GM23338 (cell line): ENCODE measurements around the gene SLC6A1. TPM values are rescaled to one million over a fixed set of nuclear protein-coding genes. Genes with fewer than 3 reads are reported as not detected.

Experiments used
- ATAC-seq: fragments of 200-7000 bp; cut with Tn5 transposase; 3 replicates; pipeline ENCODE4 v1.9.1; 2020
- DNase-seq: peaks from one replicate; pipeline ENCODE4 v3.0.0-alpha.2; 2015; ENCODE audit warnings: low spot score
- H2AFZ ChIP-seq: fragments of 200-600 bp; sonication (generic); 2 replicates; pipeline ENCODE4 v1.8.0; 2016; ENCODE audit warnings: antibody characterized with exemption, mild to moderate bottlenecking, moderate library complexity
- H3F3A ChIP-seq: fragments of 200-600 bp; sonication (generic); replicated peaks from 2 replicates; pipeline ENCODE4 v1.8.0; 2017; ENCODE audit warnings: antibody characterized with exemption, mixed run types, low read depth
- H3K27ac ChIP-seq: fragments of 200-600 bp; sonication (generic); 2 replicates; pipeline ENCODE4 v1.6.1; 2016; ENCODE audit warnings: low read depth
- H3K27me3 ChIP-seq: fragments of 200-600 bp; sonication (generic); 2 replicates; pipeline ENCODE4 v1.8.0; 2016; ENCODE audit warnings: mild to moderate bottlenecking, mixed run types, moderate library complexity; ENCODE audit not compliant: insufficient read depth
- H3K36me3 ChIP-seq: fragments of 200-600 bp; sonication (generic); 2 replicates; pipeline ENCODE4 v1.8.0; 2016; ENCODE audit warnings: mild to moderate bottlenecking; ENCODE audit not compliant: insufficient read depth
- H3K4me1 ChIP-seq: fragments of 200-600 bp; sonication (generic); 2 replicates; pipeline ENCODE4 v1.8.0; 2016; ENCODE audit warnings: mild to moderate bottlenecking, moderate library complexity; ENCODE audit not compliant: insufficient read depth
- H3K4me2 ChIP-seq: fragments of 200-600 bp; sonication (generic); 2 replicates; pipeline ENCODE4 v1.7.1; 2017; ENCODE audit warnings: mixed run types
- H3K4me3 ChIP-seq: fragments of 200-600 bp; sonication (generic); 2 replicates; pipeline ENCODE4 v1.6.1; 2016; ENCODE audit warnings: mixed run types
- H3K79me2 ChIP-seq: fragments of 200-600 bp; sonication (generic); replicated peaks from 2 replicates; pipeline ENCODE4 v1.8.0; 2017; ENCODE audit warnings: mild to moderate bottlenecking; ENCODE audit not compliant: insufficient read depth
- H3K9me2 ChIP-seq: fragments of 200-600 bp; sonication (generic); 2 replicates; pipeline ENCODE4 v1.8.0; 2017; ENCODE audit not compliant: insufficient read depth
- H4K20me1 ChIP-seq: fragments of 200-600 bp; sonication (generic); replicated peaks from 2 replicates; pipeline ENCODE4 v1.8.0; 2017; ENCODE audit warnings: mild to moderate bottlenecking; ENCODE audit not compliant: insufficient read depth
- H3K27ac Mint-ChIP-seq: 2 replicates; pipeline ENCODE4 v1.8.0; 2020; ENCODE audit warnings: inconsistent platforms, mild to moderate bottlenecking, moderate library complexity, mixed read lengths
- H3K27me3 Mint-ChIP-seq: 3 replicates; pipeline ENCODE4 v1.8.0; 2022; ENCODE audit warnings: low read depth, mild to moderate bottlenecking, moderate library complexity, mixed read lengths, inconsistent platforms; ENCODE audit not compliant: insufficient read depth, poor library complexity
- H3K36me3 Mint-ChIP-seq: 3 replicates; pipeline ENCODE4 v1.8.0; 2021; ENCODE audit warnings: low read depth, mild to moderate bottlenecking, inconsistent platforms, moderate library complexity, mixed read lengths
- H3K4me1 Mint-ChIP-seq: 3 replicates; pipeline ENCODE4 v1.8.0; 2020; ENCODE audit warnings: mild to moderate bottlenecking, inconsistent platforms, mixed read lengths
- H3K4me3 Mint-ChIP-seq: 3 replicates; pipeline ENCODE4 v1.8.0; 2021; ENCODE audit warnings: moderate library complexity, mild to moderate bottlenecking, inconsistent platforms, mixed read lengths
- H3K9me3 Mint-ChIP-seq: 3 replicates; pipeline ENCODE4 v1.8.0; 2020; ENCODE audit warnings: moderate library complexity, mild to moderate bottlenecking, inconsistent platforms, mixed read lengths
- JUNB ChIP-seq: IDR thresholded peaks from one replicate; pipeline ENCODE4 v1.6.1; 2016; ENCODE audit warnings: antibody characterized with exemption; ENCODE audit not compliant: unreplicated experiment
- NANOG ChIP-seq: IDR thresholded peaks from 2 replicates; pipeline ENCODE4 v1.6.1; 2016; ENCODE audit warnings: antibody characterized with exemption, borderline replicate concordance
- STAT1 ChIP-seq: IDR thresholded peaks from one replicate; pipeline ENCODE4 v1.6.1; 2016; ENCODE audit warnings: antibody characterized with exemption; ENCODE audit not compliant: unreplicated experiment
- ZNF114 ChIP-seq: fragments of 250-450 bp; sonication (Bioruptor Pico); IDR thresholded peaks from 2 replicates; pipeline ENCODE4 v1.5.0; 2020; ENCODE audit warnings: mild to moderate bottlenecking, moderate library complexity
- polyA plus RNA-seq: library from polyadenylated mRNA; unstranded; fragments of >200 nt; fragmentation: Nextera tagmentation; extraction: Ambion mirVana; gene quantifications from 2 replicates; pipeline ENCODE4 v1.2.1, GENCODE V29; 2016
- total RNA-seq: library from RNA; depleted of rRNA; stranded (reverse); fragments of >200 nt; shearing (Covaris generic); gene quantifications from 2 replicates; pipeline ENCODE4 v1.2.3, GENCODE V29; 2014
- TF ChIP-seq, protein P1 (sequence below): fragments of 250-450 bp; sonication (Bioruptor Pico); IDR thresholded peaks from 2 replicates; pipeline ENCODE4 v1.5.0; 2020; ENCODE audit warnings: mild to moderate bottlenecking, moderate library complexity
- TF ChIP-seq, protein P2 (sequence below): IDR thresholded peaks from one replicate; pipeline ENCODE4 v1.6.1; 2018; ENCODE audit warnings: antibody characterized with exemption; ENCODE audit not compliant: unreplicated experiment

The SLC6A1 gene
- total and polyA plus RNA-seq, 2 experiments from 2014 or later, result 0.16 to 0.28 TPM

DNA sequence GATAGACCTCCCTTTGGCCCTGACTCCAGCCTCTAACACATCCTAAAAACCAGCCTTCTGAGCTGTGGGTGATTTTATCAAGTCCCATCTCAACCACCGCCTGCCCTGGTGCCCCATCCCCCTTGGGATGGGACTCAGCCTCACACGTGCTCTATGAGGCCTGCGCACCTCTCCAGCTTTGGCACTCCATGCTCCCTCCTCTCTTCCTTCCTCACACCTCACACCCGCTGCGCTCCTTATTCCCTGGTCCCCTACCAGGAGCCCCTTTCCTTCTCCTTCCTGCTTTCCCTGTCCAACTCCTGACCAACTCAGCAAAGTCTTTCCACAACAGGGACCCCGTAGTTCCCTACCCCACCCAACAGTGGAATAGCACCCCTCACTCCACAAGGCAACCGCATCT lies 18.4 kb upstream of the SLC6A1 start (continued):
- TF ChIP-seq STAT1 (no peak), ZNF114 (CRISPR knock-in tag) (no peak)
- TF ChIP-seq, protein P1, sequence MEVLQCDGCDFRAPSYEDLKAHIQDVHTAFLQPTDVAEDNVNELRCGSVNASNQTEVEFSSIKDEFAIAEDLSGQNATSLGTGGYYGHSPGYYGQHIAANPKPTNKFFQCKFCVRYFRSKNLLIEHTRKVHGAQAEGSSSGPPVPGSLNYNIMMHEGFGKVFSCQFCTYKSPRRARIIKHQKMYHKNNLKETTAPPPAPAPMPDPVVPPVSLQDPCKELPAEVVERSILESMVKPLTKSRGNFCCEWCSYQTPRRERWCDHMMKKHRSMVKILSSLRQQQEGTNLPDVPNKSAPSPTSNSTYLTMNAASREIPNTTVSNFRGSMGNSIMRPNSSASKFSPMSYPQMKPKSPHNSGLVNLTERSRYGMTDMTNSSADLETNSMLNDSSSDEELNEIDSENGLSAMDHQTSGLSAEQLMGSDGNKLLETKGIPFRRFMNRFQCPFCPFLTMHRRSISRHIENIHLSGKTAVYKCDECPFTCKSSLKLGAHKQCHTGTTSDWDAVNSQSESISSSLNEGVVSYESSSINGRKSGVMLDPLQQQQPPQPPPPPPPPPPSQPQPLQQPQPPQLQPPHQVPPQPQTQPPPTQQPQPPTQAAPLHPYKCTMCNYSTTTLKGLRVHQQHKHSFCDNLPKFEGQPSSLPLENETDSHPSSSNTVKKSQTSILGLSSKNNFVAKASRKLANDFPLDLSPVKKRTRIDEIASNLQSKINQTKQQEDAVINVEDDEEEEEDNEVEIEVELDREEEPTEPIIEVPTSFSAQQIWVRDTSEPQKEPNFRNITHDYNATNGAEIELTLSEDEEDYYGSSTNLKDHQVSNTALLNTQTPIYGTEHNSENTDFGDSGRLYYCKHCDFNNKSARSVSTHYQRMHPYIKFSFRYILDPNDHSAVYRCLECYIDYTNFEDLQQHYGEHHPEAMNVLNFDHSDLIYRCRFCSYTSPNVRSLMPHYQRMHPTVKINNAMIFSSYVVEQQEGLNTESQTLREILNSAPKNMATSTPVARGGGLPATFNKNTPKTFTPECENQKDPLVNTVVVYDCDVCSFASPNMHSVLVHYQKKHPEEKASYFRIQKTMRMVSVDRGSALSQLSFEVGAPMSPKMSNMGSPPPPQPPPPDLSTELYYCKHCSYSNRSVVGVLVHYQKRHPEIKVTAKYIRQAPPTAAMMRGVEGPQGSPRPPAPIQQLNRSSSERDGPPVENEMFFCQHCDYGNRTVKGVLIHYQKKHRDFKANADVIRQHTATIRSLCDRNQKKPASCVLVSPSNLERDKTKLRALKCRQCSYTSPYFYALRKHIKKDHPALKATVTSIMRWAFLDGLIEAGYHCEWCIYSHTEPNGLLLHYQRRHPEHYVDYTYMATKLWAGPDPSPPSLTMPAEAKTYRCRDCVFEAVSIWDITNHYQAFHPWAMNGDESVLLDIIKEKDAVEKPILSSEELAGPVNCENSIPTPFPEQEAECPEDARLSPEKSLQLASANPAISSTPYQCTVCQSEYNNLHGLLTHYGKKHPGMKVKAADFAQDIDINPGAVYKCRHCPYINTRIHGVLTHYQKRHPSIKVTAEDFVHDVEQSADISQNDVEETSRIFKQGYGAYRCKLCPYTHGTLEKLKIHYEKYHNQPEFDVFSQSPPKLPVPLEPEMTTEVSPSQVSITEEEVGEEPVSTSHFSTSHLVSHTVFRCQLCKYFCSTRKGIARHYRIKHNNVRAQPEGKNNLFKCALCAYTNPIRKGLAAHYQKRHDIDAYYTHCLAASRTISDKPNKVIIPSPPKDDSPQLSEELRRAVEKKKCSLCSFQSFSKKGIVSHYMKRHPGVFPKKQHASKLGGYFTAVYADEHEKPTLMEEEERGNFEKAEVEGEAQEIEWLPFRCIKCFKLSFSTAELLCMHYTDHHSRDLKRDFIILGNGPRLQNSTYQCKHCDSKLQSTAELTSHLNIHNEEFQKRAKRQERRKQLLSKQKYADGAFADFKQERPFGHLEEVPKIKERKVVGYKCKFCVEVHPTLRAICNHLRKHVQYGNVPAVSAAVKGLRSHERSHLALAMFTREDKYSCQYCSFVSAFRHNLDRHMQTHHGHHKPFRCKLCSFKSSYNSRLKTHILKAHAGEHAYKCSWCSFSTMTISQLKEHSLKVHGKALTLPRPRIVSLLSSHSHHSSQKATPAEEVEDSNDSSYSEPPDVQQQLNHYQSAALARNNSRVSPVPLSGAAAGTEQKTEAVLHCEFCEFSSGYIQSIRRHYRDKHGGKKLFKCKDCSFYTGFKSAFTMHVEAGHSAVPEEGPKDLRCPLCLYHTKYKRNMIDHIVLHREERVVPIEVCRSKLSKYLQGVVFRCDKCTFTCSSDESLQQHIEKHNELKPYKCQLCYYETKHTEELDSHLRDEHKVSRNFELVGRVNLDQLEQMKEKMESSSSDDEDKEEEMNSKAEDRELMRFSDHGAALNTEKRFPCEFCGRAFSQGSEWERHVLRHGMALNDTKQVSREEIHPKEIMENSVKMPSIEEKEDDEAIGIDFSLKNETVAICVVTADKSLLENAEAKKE (CRISPR knock-in tag), result no peak

DNA sequence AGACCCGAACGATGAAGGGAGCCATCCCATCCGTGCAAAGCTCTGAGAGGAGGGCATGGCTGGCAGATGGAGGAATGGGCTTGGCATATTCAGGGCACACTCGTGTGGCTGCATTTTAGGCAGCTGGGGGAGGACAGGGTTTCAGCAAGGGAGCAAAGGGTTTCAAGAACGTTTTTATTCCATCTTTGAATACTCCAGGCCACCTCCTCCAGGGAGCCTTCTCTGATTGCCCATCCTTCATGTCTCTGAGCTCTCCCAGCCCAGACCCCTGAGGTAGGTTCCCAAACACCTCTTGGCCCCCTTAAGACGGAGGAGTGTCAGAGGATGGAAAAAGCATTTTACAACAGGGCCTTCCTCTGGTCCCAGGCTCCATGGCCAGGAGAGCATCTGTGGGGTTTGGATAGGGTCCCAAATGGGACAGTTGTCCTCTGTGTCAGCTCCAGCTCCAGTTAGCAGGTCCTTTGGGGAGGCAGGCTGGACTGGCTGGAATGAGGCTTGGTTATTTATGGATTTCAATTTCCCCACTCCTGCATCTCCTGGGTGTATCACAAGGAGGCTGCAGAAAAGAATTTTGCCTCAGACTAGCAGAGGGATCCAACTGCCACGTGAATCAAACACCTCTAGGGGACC lies 17.7 kb upstream of the SLC6A1 start:
- H2AFZ ChIP-seq, result no peak overlapping the region
- H3K9me3 Mint-ChIP-seq, result no peaks in the 10 kb centered on the region
- H3K4me1 Mint-ChIP-seq, result peaks cover 34% of the 10 kb centered on the region
- no peaks in the 10 kb centered on the region for H3K79me2 ChIP-seq
- no peak overlapping the region for H3K4me3 ChIP-seq
- DNase-seq (no peak), ATAC-seq (no peak)
- peaks cover 13% of the 10 kb centered on the region for H3K4me1 ChIP-seq
- H3K27me3 ChIP-seq, result no peaks in the 10 kb centered on the region
- no peaks in the 10 kb centered on the region for H3K36me3 ChIP-seq
- H4K20me1 ChIP-seq, result no peaks in the 10 kb centered on the region
- no peak overlapping the region for H3K27ac Mint-ChIP-seq
- H3K27ac ChIP-seq, result no peak overlapping the region
- H3K4me3 Mint-ChIP-seq, result no peak overlapping the region
- 0 out of 2 replicates have a peak, but pooled peaks cover 3% of the 10 kb centered on the region for H3K9me2 ChIP-seq
- H3K36me3 Mint-ChIP-seq, result no peaks in the 10 kb centered on the region
- H3F3A ChIP-seq, result no peaks in the 10 kb centered on the region
- peaks cover 5% of the 10 kb centered on the region for H3K27me3 Mint-ChIP-seq
- H3K4me2 ChIP-seq, result no peak overlapping the region
- TF ChIP-seq JUNB (no peak), ZNF114 (CRISPR knock-in tag) (no peak), NANOG (no peak)
- TF ChIP-seq, protein P2, sequence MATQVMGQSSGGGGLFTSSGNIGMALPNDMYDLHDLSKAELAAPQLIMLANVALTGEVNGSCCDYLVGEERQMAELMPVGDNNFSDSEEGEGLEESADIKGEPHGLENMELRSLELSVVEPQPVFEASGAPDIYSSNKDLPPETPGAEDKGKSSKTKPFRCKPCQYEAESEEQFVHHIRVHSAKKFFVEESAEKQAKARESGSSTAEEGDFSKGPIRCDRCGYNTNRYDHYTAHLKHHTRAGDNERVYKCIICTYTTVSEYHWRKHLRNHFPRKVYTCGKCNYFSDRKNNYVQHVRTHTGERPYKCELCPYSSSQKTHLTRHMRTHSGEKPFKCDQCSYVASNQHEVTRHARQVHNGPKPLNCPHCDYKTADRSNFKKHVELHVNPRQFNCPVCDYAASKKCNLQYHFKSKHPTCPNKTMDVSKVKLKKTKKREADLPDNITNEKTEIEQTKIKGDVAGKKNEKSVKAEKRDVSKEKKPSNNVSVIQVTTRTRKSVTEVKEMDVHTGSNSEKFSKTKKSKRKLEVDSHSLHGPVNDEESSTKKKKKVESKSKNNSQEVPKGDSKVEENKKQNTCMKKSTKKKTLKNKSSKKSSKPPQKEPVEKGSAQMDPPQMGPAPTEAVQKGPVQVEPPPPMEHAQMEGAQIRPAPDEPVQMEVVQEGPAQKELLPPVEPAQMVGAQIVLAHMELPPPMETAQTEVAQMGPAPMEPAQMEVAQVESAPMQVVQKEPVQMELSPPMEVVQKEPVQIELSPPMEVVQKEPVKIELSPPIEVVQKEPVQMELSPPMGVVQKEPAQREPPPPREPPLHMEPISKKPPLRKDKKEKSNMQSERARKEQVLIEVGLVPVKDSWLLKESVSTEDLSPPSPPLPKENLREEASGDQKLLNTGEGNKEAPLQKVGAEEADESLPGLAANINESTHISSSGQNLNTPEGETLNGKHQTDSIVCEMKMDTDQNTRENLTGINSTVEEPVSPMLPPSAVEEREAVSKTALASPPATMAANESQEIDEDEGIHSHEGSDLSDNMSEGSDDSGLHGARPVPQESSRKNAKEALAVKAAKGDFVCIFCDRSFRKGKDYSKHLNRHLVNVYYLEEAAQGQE, result no peak
